HG03135 (cell line): ENCODE data around the gene BRD3OS.

ENCODE experiments used
- ATAC-seq: cut with Tn5 transposase; IDR thresholded peaks from one replicate; pipeline ENCODE4 v1.9.1; 2021; ENCODE audit warnings: mild to moderate bottlenecking, moderate library complexity; ENCODE audit not compliant: unreplicated experiment

BRD3OS gene

DNA sequence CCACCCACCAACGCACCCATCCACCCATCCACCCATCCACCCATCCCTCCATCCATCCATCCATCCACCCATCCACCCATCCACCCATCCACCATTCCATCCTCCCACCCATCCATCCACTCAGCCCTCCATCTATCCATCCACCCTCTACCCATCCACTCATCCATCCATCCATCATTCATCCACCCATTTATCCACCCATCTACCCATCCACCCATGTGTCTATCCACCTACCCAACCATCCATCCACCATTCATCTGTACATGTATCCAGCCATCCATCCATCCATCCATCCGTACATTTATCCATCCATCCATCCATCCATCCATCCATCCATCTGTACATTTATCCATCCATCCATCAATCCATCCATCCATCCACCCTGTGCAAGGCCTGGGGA lies 22.0 kb upstream of the BRD3OS start:
- no peak for ATAC-seq

DNA sequence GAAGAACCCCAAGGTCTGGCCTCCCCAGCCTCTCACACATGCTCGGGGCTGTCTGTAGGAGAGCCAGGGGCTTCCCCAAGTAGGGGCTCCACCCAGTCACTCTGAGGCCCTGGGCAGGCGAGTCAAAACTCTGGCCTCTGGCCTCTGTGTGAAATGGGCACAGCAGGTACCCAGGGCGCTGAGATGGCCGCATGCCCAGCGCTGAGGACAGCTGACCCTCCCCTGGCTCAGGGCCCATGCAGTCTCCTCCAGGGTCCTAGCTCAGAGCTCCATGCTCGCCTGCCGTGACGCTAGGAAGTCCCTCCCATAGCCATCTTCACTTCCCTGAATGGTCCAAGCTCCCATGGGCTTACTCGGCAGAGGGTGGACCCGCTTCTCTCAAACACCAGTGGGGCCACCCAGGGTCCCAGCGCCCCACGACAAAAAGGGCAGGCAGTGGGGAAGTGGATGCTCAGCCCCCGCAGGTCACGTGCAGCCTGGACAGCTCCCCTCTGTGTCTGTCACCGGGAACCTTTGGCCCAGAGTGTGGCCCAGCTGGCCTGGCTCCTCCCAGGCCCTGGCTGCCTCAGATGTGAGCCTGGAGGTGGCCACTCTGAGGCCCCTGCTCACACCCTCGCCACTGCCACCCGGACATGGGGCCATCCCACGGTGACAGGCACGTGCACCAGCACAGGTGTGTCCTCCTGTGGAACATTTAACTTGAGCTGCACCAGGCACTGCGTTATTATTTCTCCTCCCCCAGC lies 21.0 kb upstream of the BRD3OS start:
- ATAC-seq, result no peak

DNA sequence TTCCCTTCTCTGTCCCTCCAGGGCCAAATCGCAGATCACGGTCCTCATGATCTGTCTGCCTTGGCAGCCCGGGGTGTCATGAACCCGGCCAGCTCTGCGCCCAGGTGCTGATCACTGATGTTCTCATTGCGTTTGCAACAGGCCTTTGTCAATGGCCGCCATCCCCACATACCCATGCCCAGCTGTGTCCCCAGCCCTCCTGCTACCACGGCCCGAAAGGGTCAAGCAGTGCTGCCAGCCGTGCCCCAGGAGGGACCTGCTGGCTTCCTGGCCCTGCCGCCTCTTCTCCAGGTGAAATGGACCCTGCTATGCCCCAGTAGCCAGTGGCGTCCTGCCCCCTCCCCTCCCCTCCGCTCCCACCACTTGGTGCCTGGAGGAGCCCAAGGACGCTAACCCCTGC lies 20.4 kb upstream of the BRD3OS start:
- no peak for ATAC-seq

DNA sequence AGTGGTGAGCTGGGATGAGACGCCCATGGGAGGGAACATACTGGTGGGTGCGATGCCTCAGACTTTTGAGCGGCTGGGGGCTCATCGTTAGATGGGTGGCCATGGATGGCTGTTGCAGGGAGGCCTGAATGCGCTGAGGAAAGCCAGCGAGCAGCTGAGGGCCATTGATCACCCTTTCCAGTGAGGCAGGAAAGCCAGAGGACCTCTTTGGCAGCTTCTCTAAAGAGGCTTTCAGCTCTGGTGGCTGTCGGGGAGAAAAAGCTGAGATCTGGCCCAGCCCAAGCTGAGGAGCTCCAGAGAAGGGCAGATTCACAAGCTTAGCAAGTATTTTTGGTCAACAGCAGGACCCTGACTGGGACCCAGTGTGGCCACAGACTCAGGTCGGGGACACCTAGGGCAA lies 19.9 kb upstream of the BRD3OS start:
- ATAC-seq, result no peak

DNA sequence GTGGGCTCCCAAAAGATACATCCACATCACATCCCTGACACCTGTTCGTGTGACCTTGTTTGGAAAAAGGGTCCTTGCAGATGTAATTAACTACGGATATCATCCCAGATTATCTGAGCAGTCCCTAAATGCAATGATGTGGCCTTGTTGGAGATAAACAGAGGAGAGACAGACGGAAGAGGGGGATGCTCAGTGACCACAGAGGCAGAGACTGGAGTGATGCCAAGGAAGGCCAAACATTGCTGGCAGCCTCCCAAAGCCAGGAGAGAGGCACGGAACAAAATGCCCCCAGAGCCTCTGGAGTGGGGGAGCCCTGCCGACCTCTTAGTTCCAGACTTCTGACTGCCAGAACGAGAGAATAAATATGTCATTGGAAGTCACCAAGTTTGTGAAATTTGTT lies 18.1 kb upstream of the BRD3OS start:
- ATAC-seq, result no peak

DNA sequence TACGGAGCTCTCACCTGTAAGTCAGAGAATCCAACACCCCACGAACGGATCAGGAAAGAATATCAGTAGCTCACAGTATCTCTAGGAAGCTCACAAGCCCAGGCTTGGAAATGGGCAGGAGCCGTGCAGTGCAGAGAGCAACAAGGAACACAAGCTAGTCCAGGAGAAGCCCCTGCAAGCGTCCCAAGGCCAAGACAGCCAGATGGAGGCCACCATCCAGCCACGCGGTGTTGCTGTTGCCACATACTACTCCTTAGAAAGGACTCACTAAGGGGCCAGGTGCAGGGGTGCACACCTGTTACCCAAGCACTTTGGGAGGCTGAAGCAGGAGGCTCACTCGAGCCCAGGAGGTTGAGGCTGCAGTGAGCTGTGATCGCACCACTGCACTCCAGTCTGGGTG lies 17.7 kb upstream of the BRD3OS start:
- ATAC-seq, result no peak

DNA sequence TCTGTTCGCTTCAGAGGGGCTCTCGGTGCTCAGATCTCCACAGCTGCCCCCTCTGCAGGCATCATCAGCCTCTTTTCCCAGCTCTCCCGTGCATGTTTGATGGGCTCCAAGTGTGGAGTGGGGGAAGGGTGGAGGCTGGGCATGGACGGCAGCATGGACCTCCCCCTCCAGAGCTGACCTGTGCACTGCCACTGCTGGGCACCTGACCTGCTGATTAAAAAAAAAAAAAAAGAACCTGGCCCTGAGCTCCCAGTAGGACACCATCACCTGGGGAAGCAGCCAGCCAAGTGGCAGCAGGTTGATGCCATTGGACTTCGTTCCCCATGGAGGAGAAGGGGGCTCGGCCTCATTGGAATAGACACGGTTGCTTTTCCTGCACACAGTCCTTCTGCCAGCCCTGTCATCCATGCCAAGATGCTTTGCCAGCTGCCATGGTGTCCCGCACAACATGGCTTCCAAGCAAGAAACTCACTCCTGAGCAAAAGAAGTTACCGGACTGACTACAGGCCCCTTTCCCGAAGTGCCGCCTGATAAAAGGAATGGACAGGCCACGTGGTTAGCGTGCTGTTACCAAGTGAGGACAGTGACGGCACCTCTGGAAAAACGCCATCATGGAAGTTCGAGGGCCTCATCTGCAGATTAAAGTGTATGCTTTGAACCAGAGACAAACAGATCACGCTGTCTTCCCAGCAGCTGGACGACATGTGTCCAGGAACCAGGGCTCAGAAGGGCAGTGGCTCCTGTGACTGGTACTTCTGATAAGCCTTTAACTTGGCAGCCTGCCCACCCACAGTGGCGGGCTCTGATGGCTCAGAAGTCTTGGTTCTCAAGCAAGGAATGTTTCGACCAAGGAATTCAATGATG lies 14.7 kb upstream of the BRD3OS start:
- ATAC-seq, result no peak

GRCh38 chr9:134011401-134011800 lies 13.9 kb upstream of the BRD3OS start:
- ATAC-seq, result no peak

GRCh38 chr9:134014946-134015345 lies 10.3 kb upstream of the BRD3OS start:
- no peak for ATAC-seq

DNA sequence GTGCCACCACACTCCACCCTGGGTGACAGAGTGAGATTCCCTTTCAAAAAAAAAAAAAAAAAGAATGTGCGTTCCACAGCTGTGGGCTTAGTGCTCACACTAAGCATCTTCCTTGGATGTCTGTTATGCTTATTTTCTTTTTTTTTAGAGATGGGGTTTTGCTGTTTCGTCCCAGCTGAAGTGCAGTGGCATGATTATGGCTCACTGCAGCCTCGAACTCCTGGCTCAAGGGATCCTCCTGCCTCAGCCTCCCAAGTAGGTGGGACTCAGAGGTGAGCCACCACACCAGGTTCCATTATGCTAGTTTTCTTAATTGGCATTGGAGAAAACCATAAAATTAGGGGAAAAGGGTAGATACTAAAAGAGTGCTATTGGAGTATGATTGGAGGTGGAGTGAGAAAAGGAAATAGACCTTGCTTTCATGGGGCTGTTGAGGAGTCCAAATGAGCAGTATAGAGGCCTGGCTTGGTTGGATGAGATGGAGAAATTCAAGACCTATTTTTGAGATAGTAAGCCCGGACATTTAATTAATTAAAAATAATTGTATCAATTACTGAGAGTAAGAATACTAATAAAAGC lies 978 bp upstream of the BRD3OS start:
- ATAC-seq, result no peak

- ATAC-seq, result peak; percentile 37
Observed at GRCh38 chr9:134025606-134026541, 593 bp downstream of the BRD3OS start.

DNA sequence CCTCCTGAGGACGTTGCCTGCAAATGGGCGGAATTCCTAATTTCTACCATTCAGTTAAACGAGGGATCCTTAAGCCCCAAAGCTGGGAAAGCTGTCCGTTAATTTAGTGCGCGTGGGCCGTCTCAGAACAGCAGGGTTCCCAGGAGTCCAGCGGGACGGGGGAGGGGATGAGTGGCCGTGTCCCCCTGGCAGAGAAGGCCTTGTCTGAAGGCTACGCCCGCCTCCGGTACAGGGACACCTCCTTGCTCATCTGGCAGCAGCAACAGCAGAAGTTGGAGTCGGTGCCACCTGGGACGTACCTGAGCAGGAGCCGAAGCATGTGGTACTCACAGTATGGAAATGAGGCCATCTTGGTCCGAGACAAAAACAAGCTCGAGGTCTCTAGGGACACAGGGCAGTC lies 1.3 kb downstream of the BRD3OS start:
- ATAC-seq, result no peak

DNA sequence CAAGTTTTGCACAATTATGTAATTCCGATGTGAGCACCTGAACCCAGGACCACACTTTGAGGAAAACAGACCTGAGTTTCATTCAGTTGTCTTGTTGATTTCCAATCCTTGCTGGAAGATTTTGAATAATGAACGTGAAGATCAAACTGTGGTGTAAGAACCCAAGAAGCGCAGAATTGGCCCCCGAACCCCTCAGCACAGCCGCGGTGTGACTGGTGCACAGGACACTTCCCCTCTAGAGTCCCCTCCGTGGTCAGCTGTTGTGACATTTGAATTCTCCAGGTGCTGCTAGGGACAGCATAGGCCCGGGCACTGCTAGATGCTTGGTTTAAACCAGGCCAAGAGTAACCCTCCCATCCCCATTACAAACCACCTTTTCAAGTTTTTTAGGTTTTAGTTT lies 1.7 kb downstream of the BRD3OS start:
- no peak for ATAC-seq

GRCh38 chr9:134027561-134027960 lies 2.3 kb downstream of the BRD3OS start:
- no peak for ATAC-seq

- ATAC-seq, result no peak
Observed at GRCh38 chr9:134028076-134028475, 2.8 kb downstream of the BRD3OS start.

DNA sequence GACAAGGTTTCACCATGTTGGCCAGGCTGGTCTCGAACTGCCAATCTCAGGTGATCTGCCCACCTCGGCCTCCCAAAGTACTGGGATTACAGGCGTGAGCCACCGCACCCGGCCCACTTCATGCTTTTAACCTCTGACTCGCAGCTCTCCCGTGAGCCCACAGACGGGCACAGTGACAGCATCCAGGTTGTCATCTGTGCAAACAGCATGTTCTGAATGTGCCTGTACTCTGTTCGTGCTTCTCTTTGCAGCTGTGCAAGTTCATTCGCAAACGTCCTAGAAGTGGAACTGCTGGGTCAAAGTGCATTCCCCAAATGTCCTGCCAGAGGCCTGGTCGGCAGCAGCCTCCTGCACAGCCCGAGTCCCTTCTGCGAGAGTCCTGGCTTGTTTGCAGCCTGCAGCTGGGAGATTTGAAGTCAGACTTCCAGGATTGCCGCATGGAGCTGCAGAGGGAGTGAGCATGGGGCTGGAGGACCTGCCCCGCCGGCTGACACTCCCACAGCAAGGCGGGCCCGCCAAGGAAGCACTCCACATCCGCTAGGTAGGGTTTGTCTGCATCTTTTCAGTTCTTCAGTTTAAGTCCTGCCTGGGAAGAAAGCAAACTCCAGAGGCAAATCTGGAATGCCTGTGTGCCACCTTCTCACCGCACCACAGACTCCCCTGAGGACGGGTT lies 3.4 kb downstream of the BRD3OS start:
- no peak for ATAC-seq

DNA sequence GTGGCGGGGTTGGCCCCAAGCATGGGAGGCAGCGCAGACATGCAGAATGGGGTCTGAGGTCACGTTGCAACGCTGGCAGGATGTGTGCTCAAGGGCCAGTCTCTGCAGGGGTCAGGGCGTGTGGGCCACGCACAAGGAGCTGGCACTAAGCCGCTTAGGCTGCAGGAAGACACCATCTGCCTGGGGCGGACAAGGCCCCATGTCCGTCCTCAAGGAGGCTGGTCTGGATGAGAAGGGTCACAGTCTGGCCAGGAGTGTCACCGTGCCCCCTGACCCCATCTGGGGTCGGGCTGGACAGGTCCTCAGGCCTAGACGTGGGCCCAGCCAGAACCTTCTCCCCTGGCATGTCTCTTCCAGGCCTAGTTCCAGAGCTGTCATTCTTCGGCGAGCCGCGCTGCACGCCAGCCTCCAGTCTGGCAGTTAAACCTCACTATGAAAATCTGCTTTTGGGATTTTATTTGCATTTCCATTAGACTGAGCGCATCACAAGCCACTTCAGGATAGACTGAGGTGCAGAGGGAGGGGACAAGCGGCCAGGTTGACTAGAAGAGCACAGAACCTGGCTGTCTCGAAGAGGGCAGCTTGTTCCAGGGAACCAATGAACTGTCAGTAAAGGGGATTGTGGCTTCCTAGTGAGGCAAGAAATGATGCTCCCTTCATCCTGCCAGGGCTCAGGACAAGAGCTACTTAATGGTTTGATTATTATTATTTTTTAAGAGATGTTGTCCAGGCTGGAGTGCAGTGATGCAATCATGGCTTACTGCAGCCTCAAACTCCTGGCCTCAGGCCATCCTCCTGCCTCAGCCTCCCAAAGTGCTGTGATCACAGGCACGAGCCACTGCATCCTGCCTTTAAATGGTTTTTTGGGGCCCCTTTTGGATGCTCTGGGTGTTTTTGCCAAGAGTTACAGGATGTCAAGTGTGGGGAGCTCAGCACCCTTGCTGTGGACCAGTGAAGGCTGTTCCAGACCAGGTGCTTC lies 4.3 kb downstream of the BRD3OS start:
- ATAC-seq, result no peak

- no peak for ATAC-seq
Observed at GRCh38 chr9:134030821-134031470, 5.7 kb downstream of the BRD3OS start.

- ATAC-seq, result no peak
Observed at GRCh38 chr9:134031783-134032182, 6.5 kb downstream of the BRD3OS start.
